NCI-H2171 (cell line): ENCODE measurements around the gene CRAT.
"Not testable (repeated sequence)": the region's sequence is repeated elsewhere in the genome, so short reads cannot be mapped to it uniquely, and the experiment has no call there.

Experiments
- DNase-seq: peaks from one replicate; lab custom pipeline; 2025; lab: John Stamatoyannopoulos, UW

Gene CRAT

GRCh38 chr9:129138476-129139232, 28.1 kb upstream of the CRAT start:
- DNase-seq = no peak

- no peak for DNase-seq
These were observed 27.5 kb upstream of the CRAT start for GRCh38 chr9:129138144-129138462.

GRCh38 chr9:129137292-129138143, 26.9 kb upstream of the CRAT start:
- DNase-seq = no peak

- no peak for DNase-seq
These were observed 25.9 kb upstream of the CRAT start for GRCh38 chr9:129136446-129137035.

GRCh38 chr9:129135476-129135875, 24.9 kb upstream of the CRAT start:
- no peak for DNase-seq

- DNase-seq = no peak
These were observed 22.5 kb upstream of the CRAT start for GRCh38 chr9:129133082-129133481.

- peak; percentile 69 for DNase-seq
These were observed 20.9 kb upstream of the CRAT start for GRCh38 chr9:129131300-129132145.

GRCh38 chr9:129130791-129131190, 20.2 kb upstream of the CRAT start:
- no peak for DNase-seq

- DNase-seq = not testable (repeated sequence)
These were observed 19.7 kb upstream of the CRAT start for GRCh38 chr9:129130271-129130670.

GRCh38 chr9:129128689-129129088, 18.1 kb upstream of the CRAT start:
- DNase-seq = no peak

GRCh38 chr9:129126749-129127618, 16.4 kb upstream of the CRAT start:
- DNase-seq = peak; percentile 83

GRCh38 chr9:129125478-129125877, 14.9 kb upstream of the CRAT start:
- no peak for DNase-seq

- DNase-seq = no peak
These were observed 14.0 kb upstream of the CRAT start for GRCh38 chr9:129124506-129125069.

GRCh38 chr9:129122976-129123375, 12.4 kb upstream of the CRAT start:
- DNase-seq = not testable (repeated sequence)

- DNase-seq = no peak
These were observed 11.5 kb upstream of the CRAT start for GRCh38 chr9:129122133-129122532.

- no peak for DNase-seq
These were observed 10.9 kb upstream of the CRAT start for GRCh38 chr9:129121483-129121882.

GRCh38 chr9:129118799-129119198, 8.2 kb upstream of the CRAT start:
- no peak for DNase-seq

- DNase-seq = no peak
These were observed 3.2 kb upstream of the CRAT start for GRCh38 chr9:129113645-129114304.

GRCh38 chr9:129112526-129112925, 1.9 kb upstream of the CRAT start:
- not testable (repeated sequence) for DNase-seq

- peak; percentile 46 for DNase-seq
These were observed 1.0 kb upstream of the CRAT start for GRCh38 chr9:129111528-129112151.
